Activated B cell treated with CpG ODN at 0.5 μM for 24 hours (primary cell): Measurements from ENCODE around the gene TFR2. TPM values are rescaled to one million over a fixed set of nuclear protein-coding genes. Genes with fewer than 3 reads are reported as not detected.
A peak's percentile ranks its signal among the peaks of the same experiment; 100 is the strongest.

ENCODE experiments used
- ATAC-seq: fragments of 200-7000 bp; cut with Tn5 transposase; one replicate; pipeline ENCODE4 v1.10.0; 2021; ENCODE audit warnings: low read depth, mild to moderate bottlenecking, moderate library complexity
- CTCF ChIA-PET: fragments of 350-600 bp; sonication (Branson Sonifier 250); formaldehyde crosslinking; loops from one replicate; lab custom pipeline; 2021; ENCODE audit warnings: antibody characterized with exemption; lab: Charles Lee
- POLR2A ChIA-PET: fragments of 350-600 bp; sonication (Branson Sonifier 250); formaldehyde crosslinking; loops from one replicate; lab custom pipeline; 2021; ENCODE audit warnings: antibody characterized with exemption; lab: Charles Lee
- DNase-seq: peaks from one replicate; pipeline ENCODE4 v3.0.0; 2022
- H3K27ac Mint-ChIP-seq: one replicate; pipeline ENCODE4 v1.8.0; 2020; ENCODE audit warnings: mixed read lengths
- H3K27me3 Mint-ChIP-seq: one replicate; pipeline ENCODE4 v1.8.0; 2021; ENCODE audit warnings: mixed read lengths
- H3K36me3 Mint-ChIP-seq: one replicate; pipeline ENCODE4 v1.8.0; 2021; ENCODE audit warnings: low read depth, mixed read lengths
- H3K4me1 Mint-ChIP-seq: one replicate; pipeline ENCODE4 v1.8.0; 2021; ENCODE audit warnings: mixed read lengths
- H3K4me3 Mint-ChIP-seq: one replicate; pipeline ENCODE4 v1.8.0; 2020; ENCODE audit warnings: mild to moderate bottlenecking, mixed read lengths
- H3K9me3 Mint-ChIP-seq: one replicate; pipeline ENCODE4 v1.8.0; 2020; ENCODE audit warnings: mixed read lengths
- intact Hi-C: fragments of 100-400 bp; cut with micrococcal nuclease; formaldehyde crosslinking; loops from one replicate; pipeline ENCODE4 v1.15.1; 2024
- total RNA-seq: library from RNA; stranded (reverse); gene quantifications from 2 replicates; pipeline ENCODE4 v1.2.3, GENCODE V29; 2022
- TF ChIP-seq, protein P1 (sequence below): fragments of 200-600 bp; IDR thresholded peaks from one replicate; pipeline ENCODE4 v1.8.0; 2022; ENCODE audit warnings: antibody characterized with exemption, mild to moderate bottlenecking

The TFR2 gene
- total RNA-seq, 1 donor from 2014 or later, result 7.5 TPM

DNA sequence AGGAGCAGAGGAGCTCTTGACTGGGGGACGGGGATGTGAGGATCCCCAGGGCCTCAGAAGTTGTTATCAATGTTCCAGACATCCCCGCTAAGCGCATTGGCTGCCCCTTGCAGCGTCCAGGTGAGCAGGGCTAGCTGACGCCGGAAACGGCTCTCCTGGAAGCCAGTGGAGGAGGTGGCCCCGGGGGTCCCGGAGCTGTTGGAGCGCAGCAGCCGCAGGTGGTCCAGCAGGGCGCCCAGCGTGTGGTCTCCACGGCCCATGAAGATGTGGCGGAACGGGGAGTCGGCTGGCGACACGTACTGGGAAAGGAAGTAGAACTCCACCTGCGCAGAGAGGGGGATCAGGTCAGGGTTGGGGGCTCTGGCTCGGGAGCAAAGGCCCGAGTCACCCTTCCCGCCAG is 20.5 kb downstream of the TFR2 start:
- H3K27me3 Mint-ChIP-seq, result no peaks in the 10 kb centered on the region

DNA sequence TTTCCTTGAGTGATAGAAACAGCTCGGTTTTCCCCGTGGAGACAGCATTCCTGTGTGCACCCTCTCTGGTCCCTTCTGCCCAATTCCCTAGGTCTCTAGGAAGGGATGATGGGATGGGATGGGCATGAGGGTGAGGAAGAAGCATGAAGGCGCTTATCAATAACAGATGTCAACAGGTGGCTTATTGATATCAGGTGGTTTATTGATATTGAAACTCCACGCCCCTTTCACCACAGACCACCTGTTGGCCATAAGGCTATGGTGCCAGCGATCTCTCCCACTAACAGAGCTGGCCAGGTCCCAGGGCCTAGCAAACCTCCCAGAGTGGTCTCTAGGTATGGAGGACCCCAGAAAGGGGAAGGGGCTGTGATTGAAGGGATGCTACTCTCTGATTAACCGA is 21.1 kb downstream of the TFR2 start:
- ATAC-seq (no peak), DNase-seq (no peak)
- POLR2A ChIA-PET, result no interaction called here
- Mint-ChIP-seq H3K27me3 (no peaks in the 10 kb centered on the region), H3K36me3 (no peaks in the 10 kb centered on the region), H3K4me3 (no peak overlapping the region), H3K4me1 (no peaks in the 10 kb centered on the region), H3K27ac (no peak overlapping the region), H3K9me3 (no peaks in the 10 kb centered on the region)
- CTCF ChIA-PET, result no interaction called here
- TF ChIP-seq, protein P1, sequence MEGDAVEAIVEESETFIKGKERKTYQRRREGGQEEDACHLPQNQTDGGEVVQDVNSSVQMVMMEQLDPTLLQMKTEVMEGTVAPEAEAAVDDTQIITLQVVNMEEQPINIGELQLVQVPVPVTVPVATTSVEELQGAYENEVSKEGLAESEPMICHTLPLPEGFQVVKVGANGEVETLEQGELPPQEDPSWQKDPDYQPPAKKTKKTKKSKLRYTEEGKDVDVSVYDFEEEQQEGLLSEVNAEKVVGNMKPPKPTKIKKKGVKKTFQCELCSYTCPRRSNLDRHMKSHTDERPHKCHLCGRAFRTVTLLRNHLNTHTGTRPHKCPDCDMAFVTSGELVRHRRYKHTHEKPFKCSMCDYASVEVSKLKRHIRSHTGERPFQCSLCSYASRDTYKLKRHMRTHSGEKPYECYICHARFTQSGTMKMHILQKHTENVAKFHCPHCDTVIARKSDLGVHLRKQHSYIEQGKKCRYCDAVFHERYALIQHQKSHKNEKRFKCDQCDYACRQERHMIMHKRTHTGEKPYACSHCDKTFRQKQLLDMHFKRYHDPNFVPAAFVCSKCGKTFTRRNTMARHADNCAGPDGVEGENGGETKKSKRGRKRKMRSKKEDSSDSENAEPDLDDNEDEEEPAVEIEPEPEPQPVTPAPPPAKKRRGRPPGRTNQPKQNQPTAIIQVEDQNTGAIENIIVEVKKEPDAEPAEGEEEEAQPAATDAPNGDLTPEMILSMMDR, result no peak
- intact Hi-C loops, result no loop called here

More for the DNA sequence above, 20.5 kb downstream of the TFR2 start:
- H3K4me3 Mint-ChIP-seq, result no peak overlapping the region
- ChIA-PET CTCF (no interaction called here), POLR2A (no interaction called here)
- TF ChIP-seq, protein P1, result no peak
- no peaks in the 10 kb centered on the region for H3K9me3 Mint-ChIP-seq
- H3K4me1 Mint-ChIP-seq, result peaks cover 2% of the 10 kb centered on the region
- intact Hi-C loops, result no loop called here
- DNase-seq (no peak), ATAC-seq (no peak)
- no peaks in the 10 kb centered on the region for H3K36me3 Mint-ChIP-seq
- no peak overlapping the region for H3K27ac Mint-ChIP-seq

DNA sequence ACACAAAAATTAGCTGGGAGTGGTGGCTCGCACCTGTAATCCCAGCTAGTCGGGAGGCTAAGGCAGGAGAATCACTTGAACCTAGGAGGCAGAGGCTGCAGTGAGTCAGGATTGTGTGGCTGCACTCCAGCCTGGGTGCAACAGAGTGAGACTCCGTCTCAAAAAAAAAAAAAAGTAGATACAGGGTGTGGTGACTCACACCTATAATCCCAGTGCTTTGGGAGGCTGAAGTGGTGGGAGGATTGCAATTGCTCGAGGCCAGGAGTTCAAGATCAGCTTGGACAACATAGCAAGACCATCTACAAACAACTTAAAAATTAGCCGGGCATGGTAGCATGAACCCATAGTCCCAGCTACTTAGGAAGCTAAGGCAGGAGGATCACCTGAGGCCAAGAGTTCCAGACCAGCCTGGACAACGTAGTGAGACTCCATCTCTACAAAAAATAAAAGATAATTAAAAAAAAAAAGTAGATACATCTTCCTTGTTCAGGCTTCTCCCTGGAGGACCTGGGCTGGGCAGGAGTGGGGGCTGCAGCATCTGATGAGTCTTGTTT is 27.0 kb downstream of the TFR2 start:
- POLR2A ChIA-PET, result interaction anchor here (1.2 to 5.7 kb wide), 2 partner anchors 29 to 178 kb away, joined by 3 to 114 read pairs; partner anchors contain the start of genes FBXO24, LRCH4 and PPP1R35
- H3K4me3 Mint-ChIP-seq, result no peak overlapping the region

DNA sequence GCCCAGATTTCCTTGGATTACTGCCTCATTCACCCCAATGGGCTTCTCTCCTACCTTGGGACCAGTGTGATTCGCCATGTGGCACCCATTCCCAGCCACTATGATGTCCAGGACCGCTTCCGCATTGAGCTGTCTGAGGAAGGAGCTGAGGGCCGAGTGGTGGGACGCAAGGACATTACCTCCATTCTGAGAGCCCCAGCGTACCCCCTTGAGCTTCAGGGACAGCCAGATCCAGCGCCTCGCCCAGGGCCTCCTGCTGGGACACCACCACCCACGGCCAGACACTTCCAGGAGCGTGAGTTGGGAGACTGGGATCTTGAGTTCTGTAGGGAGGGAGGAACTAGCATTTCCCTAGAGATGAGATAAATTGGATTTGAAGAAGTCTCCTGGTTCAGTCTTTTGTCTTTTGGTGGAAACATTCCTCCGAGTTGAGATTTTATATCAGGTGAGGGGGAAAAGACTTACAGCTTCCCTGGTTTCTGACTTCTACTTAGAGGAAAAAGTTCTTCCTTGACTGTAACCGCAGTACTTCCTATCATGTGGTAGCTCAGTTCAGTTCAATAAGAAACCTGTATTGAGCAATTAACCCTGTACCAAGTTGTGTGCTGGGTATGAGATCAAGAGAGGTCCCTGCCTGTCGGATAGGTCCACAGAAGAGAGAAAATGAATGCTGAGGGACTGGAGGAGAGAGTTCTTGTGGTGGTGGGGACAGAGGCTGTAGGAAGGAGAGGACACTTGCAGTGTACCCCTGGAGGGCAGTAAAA is 27.8 kb downstream of the TFR2 start:
- Mint-ChIP-seq H3K27ac (no peak overlapping the region), H3K9me3 (no peaks in the 10 kb centered on the region), H3K4me1 (peaks cover 19% of the 10 kb centered on the region), H3K4me3 (peak overlapping the region; percentile 19), H3K27me3 (no peaks in the 10 kb centered on the region), H3K36me3 (peaks cover 5% of the 10 kb centered on the region)
- ChIA-PET POLR2A (interaction anchor here (1.2 to 5.7 kb wide), 7 partner anchors 10 to 177 kb away, joined by 3 to 114 read pairs (median 10); partner anchors contain the start of genes FBXO24, LRCH4 and PPP1R35), CTCF (interaction anchor here (1.0 kb wide), 1 partner anchor 19 kb away, joined by 4 read pairs; no protein-coding TSS in a partner anchor)
- ATAC-seq (no peak), DNase-seq (no peak)
- TF ChIP-seq, protein P1, result no peak
- intact Hi-C loops, result loop anchor here (1.0 to 5.0 kb wide), 3 partner anchors 13 to 444 kb away; partner anchors contain the start of gene POP7

More for the DNA sequence above, 27.0 kb downstream of the TFR2 start:
- intact Hi-C loops, result loop anchor here (5.0 kb wide), 2 partner anchors 93 to 443 kb away; partner anchors contain the start of gene POP7
- DNase-seq (no peak), ATAC-seq (no peak)
- H3K4me1 Mint-ChIP-seq, result peaks cover 19% of the 10 kb centered on the region
- no peak overlapping the region for H3K27ac Mint-ChIP-seq
- H3K9me3 Mint-ChIP-seq, result no peaks in the 10 kb centered on the region
- TF ChIP-seq, protein P1, result no peak
- peaks cover 5% of the 10 kb centered on the region for H3K36me3 Mint-ChIP-seq
- CTCF ChIA-PET, result interaction anchor here (1.0 to 1.4 kb wide), 2 partner anchors 18 to 77 kb away, joined by 4 to 5 read pairs; no protein-coding TSS in a partner anchor
- no peaks in the 10 kb centered on the region for H3K27me3 Mint-ChIP-seq
